ENCODE data around the gene PADI3. TPM values are rescaled to one million over a fixed set of nuclear protein-coding genes. Genes with fewer than 3 reads are reported as not detected.

Gene PADI3
- total and polyA plus RNA-seq, 9 of the 15 experiments (the other 6 are each of a cell fraction or from before 2014, with no cell fraction given): not detected

- Histone ChIP-seq H3K9me1 (ENCODE audit: control insufficient read depth, insufficient read depth, low read length) (no peaks in the 10 kb centered on the region), H3K9me3 (replicated peaks; ENCODE audit: control insufficient read depth, insufficient read depth, low read depth, low read length) (no peaks in the 10 kb centered on the region), H3K27ac (ENCODE audit: extremely low read depth, low read depth, low read length) (no peak overlapping the region), H3K36me3 (ENCODE audit: control insufficient read depth, insufficient read depth, low read length) (no peaks in the 10 kb centered on the region), H3K9ac (ENCODE audit: insufficient read depth in 1 of 2, low read depth in 2 of 2, low read length in 2 of 2) (no peak overlapping the region; a peak in 1 of 4 replicates), H3K27me3 (ENCODE audit: control insufficient read depth in 2 of 2, insufficient read depth in 2 of 2, low read length in 2 of 2) (peaks cover 2 to 32% of the 10 kb centered on the region in 2 experiments; a peak in 3 of 5 replicates), H4K20me1 (replicated peaks; ENCODE audit: control insufficient read depth, insufficient read depth, low read length) (no peaks in the 10 kb centered on the region), H3K4me3 (no peak overlapping the region), H3K4me1 (replicated peaks in 1 of 2; ENCODE audit: control insufficient read depth in 2 of 2, insufficient read depth in 2 of 2, low read length in 2 of 2) (no peaks in the 10 kb centered on the region), H2AFZ (ENCODE audit: low read depth, low read length) (no peak overlapping the region), H3K79me2 (ENCODE audit: control insufficient read depth, insufficient read depth, low read length) (no peaks in the 10 kb centered on the region), H3K4me2 (ENCODE audit: insufficient read depth, low read length) (no peak overlapping the region)
- TF ChIP-seq LEF1 (IDR thresholded peaks at IDR 0.05): no peak
- no peak for TF ChIP-seq CCNT2 (IDR thresholded peaks at IDR 0.05; ENCODE audit: borderline replicate concordance, extremely low read depth, insufficient read length, low read depth, low read length)
- TF ChIP-seq CTCF (IDR thresholded peaks at IDR 0.05 in 2 of 3, conservative IDR thresholded peaks at IDR 0.05 in 1 of 3; ENCODE audit: insufficient read depth in 2 of 3, low read depth in 1 of 3, low read length in 3 of 3): 0 out of 6 replicates have a peak, but pooled peaks of 1 of the 3 experiments have one; percentile 4
- ATAC-seq (peak; percentile 51), DNase-seq (ENCODE audit: extremely low read depth in 1 of 4, low spot score in 3 of 4) (no peak), FAIRE-seq (no peak)
- in situ Hi-C loops (cut with MboI): no loop called here
- ChIA-PET POLR2A (no interaction called here), CTCF (ENCODE audit: low intra/inter-chr PET ratio) (no interaction called here)
- WGBS (ENCODE audit: insufficient coverage, low coverage, missing lambda C conversion rate): 0% methylated on average over 2 of the region's 2 CpGs
- no TSS peak for BruUV-seq (replicated peaks)
- intact Hi-C loops (cut with micrococcal nuclease): no loop called here
Measured at GRCh38 chr1:17265162-17265561, 16.3 kb downstream of the PADI3 start.

GRCh38 chr1:17265950-17266349, 17.1 kb downstream of the PADI3 start:
- no peak overlapping the region for H3K27ac ChIP-seq (ENCODE audit: extremely low read depth, low read depth, low read length)
- no peaks in the 10 kb centered on the region for H3K79me2 ChIP-seq (ENCODE audit: control insufficient read depth, insufficient read depth, low read length)
- no peaks in the 10 kb centered on the region for H4K20me1 ChIP-seq (replicated peaks; ENCODE audit: control insufficient read depth, insufficient read depth, low read length)
- H3K9ac ChIP-seq (ENCODE audit: insufficient read depth in 1 of 2, low read depth in 2 of 2, low read length in 2 of 2): no peak overlapping the region
- no peaks in the 10 kb centered on the region for H3K9me3 ChIP-seq (replicated peaks; ENCODE audit: control insufficient read depth, insufficient read depth, low read depth, low read length)
- POLR2A ChIA-PET: interaction anchor here (0.6 kb wide), 1 partner anchor 261 kb away, joined by 3 read pairs; no protein-coding TSS in a partner anchor
- intact Hi-C loops (cut with micrococcal nuclease): no loop called here
- H3K4me1 ChIP-seq (replicated peaks in 1 of 2; ENCODE audit: control insufficient read depth in 2 of 2, insufficient read depth in 2 of 2, low read length in 2 of 2): no peaks in the 10 kb centered on the region
- H3K4me2 ChIP-seq (ENCODE audit: insufficient read depth, low read length): no peak overlapping the region
- CTCF ChIA-PET (ENCODE audit: low intra/inter-chr PET ratio): no interaction called here
- no peak overlapping the region for H2AFZ ChIP-seq (ENCODE audit: low read depth, low read length)
- H3K27me3 ChIP-seq (ENCODE audit: control insufficient read depth in 2 of 2, insufficient read depth in 2 of 2, low read length in 2 of 2): peaks cover 2 to 30% of the 10 kb centered on the region in 2 experiments; a peak in 3 of 5 replicates
- in situ Hi-C loops (cut with MboI): no loop called here
- DNase-seq (ENCODE audit: extremely low read depth in 1 of 4, low spot score in 3 of 4) (no peak), ATAC-seq (no peak), FAIRE-seq (no peak)
- H3K9me1 ChIP-seq (ENCODE audit: control insufficient read depth, insufficient read depth, low read length): no peaks in the 10 kb centered on the region
- no peak overlapping the region for H3K4me3 ChIP-seq
- BruUV-seq (replicated peaks): no TSS peak
- no peaks in the 10 kb centered on the region for H3K36me3 ChIP-seq (ENCODE audit: control insufficient read depth, insufficient read depth, low read length)
- WGBS (ENCODE audit: insufficient coverage, low coverage, missing lambda C conversion rate): 10% methylated on average over 4 of the region's 4 CpGs
- TF ChIP-seq NFIC (IDR thresholded peaks at IDR 0.05) (0 out of 2 replicates have a peak, but pooled peaks have one; percentile 11), NR4A1 (CRISPR knock-in tag; IDR thresholded peaks at IDR 0.05) (no peak), NR4A1 (tag; IDR thresholded peaks at IDR 0.05) (no peak)
